Measurements from ENCODE around the gene ZNF836. TPM values are rescaled to one million over a fixed set of nuclear protein-coding genes. Genes with fewer than 3 reads are reported as not detected.

ZNF836 gene
- total and polyA plus RNA-seq, 2 of the 13 experiments (the other 11 are each of a cell fraction or from before 2014, with no cell fraction given), result 1.6 to 5.3 TPM

DNA sequence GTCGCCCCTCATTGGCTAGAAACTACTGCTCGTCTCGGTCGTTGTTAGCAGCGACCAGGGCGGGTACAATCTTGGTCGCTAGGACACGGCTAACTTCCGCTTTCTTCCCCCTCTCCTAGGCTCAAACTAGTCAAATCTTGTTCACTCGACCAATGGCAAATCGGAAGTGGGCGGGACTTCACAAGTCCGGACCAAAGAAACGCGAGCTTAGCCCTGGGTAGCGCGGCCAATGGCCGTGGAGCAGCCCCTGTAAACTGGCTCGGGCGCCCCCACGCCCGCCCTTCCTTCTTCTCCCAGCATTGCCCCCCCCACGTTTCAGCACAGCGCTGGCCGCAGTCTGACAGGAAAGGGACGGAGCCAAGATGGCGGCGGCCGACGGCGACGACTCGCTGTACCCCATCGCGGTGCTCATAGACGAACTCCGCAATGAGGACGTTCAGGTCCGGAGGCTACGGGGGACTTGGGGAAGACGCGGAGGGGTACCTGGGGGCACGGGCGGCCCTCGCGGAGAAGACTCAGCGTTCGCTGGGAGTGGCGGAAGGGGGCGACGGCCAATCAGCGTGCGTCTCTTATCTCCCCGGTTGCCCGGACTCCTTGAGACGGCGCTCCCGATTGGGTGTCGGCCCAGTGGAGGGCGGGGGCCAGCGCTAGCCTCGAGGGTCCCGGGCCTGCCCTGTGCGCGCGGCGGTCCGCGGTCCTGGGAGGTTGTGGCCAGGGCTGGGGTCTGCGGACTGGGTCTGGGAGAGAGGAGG is 18.5 kb upstream of the ZNF836 start, which contains the start of gene PPP2R1A (continued):
- TF ChIP-seq, protein P1, sequence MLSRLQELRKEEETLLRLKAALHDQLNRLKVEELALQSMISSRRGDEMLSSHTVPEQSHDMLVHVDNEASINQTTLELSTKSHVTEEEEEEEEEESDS (CRISPR knock-in tag; IDR thresholded peaks at IDR 0.05; ENCODE audit: borderline replicate concordance), result no peak
- peak; percentile 36 for TF ChIP-seq PHF20 (CRISPR knock-in tag; IDR thresholded peaks at IDR 0.05)
- TF ChIP-seq, protein P2, sequence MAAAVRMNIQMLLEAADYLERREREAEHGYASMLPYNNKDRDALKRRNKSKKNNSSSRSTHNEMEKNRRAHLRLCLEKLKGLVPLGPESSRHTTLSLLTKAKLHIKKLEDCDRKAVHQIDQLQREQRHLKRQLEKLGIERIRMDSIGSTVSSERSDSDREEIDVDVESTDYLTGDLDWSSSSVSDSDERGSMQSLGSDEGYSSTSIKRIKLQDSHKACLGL (CRISPR knock-in tag; IDR thresholded peaks at IDR 0.05), result peak; percentile 78
- 0 out of 2 replicates have a peak, but pooled peaks have one; percentile 46 for TF ChIP-seq DNMT1 (CRISPR knock-in tag; IDR thresholded peaks at IDR 0.05)
- TF ChIP-seq, protein P3, sequence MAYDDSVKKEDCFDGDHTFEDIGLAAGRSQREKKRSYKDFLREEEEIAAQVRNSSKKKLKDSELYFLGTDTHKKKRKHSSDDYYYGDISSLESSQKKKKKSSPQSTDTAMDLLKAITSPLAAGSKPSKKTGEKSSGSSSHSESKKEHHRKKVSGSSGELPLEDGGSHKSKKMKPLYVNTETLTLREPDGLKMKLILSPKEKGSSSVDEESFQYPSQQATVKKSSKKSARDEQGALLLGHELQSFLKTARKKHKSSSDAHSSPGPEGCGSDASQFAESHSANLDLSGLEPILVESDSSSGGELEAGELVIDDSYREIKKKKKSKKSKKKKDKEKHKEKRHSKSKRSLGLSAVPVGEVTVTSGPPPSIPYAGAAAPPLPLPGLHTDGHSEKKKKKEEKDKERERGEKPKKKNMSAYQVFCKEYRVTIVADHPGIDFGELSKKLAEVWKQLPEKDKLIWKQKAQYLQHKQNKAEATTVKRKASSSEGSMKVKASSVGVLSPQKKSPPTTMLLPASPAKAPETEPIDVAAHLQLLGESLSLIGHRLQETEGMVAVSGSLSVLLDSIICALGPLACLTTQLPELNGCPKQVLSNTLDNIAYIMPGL (CRISPR knock-in tag; IDR thresholded peaks at IDR 0.05; ENCODE audit: borderline replicate concordance in 1 of 2, low read depth in 1 of 2), result peak; percentile 14 to 93; a peak in 3 of 4 replicates
- peak; percentile 91 for TF ChIP-seq RBFOX2 (IDR thresholded peaks at IDR 0.05; ENCODE audit: low read depth, low read length)
- TF ChIP-seq ZNF317 (CRISPR knock-in tag; IDR thresholded peaks at IDR 0.05), result peak; percentile 84; the same call in 1 of the 2 replicates
- TF ChIP-seq ZNF761 (CRISPR knock-in tag; conservative IDR thresholded peaks at IDR 0.05), result 0 out of 2 replicates have a peak, but pooled peaks have one; percentile 58
- no peak for TF ChIP-seq MTF1 (CRISPR knock-in tag; IDR thresholded peaks at IDR 0.05)
- TF ChIP-seq, protein P4, sequence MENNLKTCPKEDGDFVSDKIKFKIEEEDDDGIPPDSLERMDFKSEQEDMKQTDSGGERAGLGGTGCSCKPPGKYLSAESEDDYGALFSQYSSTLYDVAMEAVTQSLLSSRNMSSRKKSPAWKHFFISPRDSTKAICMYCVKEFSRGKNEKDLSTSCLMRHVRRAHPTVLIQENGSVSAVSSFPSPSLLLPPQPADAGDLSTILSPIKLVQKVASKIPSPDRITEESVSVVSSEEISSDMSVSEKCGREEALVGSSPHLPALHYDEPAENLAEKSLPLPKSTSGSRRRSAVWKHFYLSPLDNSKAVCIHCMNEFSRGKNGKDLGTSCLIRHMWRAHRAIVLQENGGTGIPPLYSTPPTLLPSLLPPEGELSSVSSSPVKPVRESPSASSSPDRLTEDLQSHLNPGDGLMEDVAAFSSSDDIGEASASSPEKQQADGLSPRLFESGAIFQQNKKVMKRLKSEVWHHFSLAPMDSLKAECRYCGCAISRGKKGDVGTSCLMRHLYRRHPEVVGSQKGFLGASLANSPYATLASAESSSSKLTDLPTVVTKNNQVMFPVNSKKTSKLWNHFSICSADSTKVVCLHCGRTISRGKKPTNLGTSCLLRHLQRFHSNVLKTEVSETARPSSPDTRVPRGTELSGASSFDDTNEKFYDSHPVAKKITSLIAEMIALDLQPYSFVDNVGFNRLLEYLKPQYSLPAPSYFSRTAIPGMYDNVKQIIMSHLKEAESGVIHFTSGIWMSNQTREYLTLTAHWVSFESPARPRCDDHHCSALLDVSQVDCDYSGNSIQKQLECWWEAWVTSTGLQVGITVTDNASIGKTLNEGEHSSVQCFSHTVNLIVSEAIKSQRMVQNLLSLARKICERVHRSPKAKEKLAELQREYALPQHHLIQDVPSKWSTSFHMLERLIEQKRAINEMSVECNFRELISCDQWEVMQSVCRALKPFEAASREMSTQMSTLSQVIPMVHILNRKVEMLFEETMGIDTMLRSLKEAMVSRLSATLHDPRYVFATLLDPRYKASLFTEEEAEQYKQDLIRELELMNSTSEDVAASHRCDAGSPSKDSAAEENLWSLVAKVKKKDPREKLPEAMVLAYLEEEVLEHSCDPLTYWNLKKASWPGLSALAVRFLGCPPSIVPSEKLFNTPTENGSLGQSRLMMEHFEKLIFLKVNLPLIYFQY (CRISPR knock-in tag; IDR thresholded peaks at IDR 0.05; ENCODE audit: borderline replicate concordance), result peak; percentile 18; the same call in 1 of the 2 replicates
- TF ChIP-seq KDM6A (CRISPR knock-in tag; IDR thresholded peaks at IDR 0.05; ENCODE audit: low read depth), result no peak
- 0 out of 2 replicates have a peak, but pooled peaks have one; percentile 37 for TF ChIP-seq PAWR (CRISPR knock-in tag; IDR thresholded peaks at IDR 0.05; ENCODE audit: borderline replicate concordance)
- TF ChIP-seq, protein P5, sequence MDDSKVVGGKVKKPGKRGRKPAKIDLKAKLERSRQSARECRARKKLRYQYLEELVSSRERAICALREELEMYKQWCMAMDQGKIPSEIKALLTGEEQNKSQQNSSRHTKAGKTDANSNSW (CRISPR knock-in tag; IDR thresholded peaks at IDR 0.05; ENCODE audit: borderline replicate concordance), result peak; percentile 44; the same call in 1 of the 2 replicates
- 0 out of 2 replicates have a peak, but pooled peaks have one; percentile 46 for TF ChIP-seq JUN (CRISPR knock-in tag; IDR thresholded peaks at IDR 0.05)
- TF ChIP-seq ZMAT3 (CRISPR knock-in tag; conservative IDR thresholded peaks at IDR 0.05), result peak; percentile 37; the same call in 1 of the 2 replicates
- no peak; the same call in 1 of the 2 replicates for TF ChIP-seq ZNF746 (CRISPR knock-in tag; IDR thresholded peaks at IDR 0.05)
- TF ChIP-seq HMG20B (CRISPR knock-in tag; conservative IDR thresholded peaks at IDR 0.05), result no peak
- TF ChIP-seq, protein P6, sequence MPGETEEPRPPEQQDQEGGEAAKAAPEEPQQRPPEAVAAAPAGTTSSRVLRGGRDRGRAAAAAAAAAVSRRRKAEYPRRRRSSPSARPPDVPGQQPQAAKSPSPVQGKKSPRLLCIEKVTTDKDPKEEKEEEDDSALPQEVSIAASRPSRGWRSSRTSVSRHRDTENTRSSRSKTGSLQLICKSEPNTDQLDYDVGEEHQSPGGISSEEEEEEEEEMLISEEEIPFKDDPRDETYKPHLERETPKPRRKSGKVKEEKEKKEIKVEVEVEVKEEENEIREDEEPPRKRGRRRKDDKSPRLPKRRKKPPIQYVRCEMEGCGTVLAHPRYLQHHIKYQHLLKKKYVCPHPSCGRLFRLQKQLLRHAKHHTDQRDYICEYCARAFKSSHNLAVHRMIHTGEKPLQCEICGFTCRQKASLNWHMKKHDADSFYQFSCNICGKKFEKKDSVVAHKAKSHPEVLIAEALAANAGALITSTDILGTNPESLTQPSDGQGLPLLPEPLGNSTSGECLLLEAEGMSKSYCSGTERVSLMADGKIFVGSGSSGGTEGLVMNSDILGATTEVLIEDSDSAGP (CRISPR knock-in tag; IDR thresholded peaks at IDR 0.05; ENCODE audit: borderline replicate concordance), result peak; percentile 91
- peak; percentile 55 for TF ChIP-seq ZNF777 (CRISPR knock-in tag; IDR thresholded peaks at IDR 0.05)
- peak; percentile 52; the same call in 1 of the 2 replicates for TF ChIP-seq ZNF451 (CRISPR knock-in tag; IDR thresholded peaks at IDR 0.05)

Measured in HepG2 (cell line).